PC-3 (cell line): Measurements from ENCODE around the gene TMEM187. TPM values are rescaled to one million over a fixed set of nuclear protein-coding genes. Genes with fewer than 3 reads are reported as not detected.

Experiments
- ATAC-seq: fragments of 200-7000 bp; cut with Tn5 transposase; 2 replicates; pipeline ENCODE4 v1.9.1; 2020; ENCODE audit warnings: mild to moderate bottlenecking, moderate library complexity
- BruUV-seq: library from RNA; stranded (reverse); fragments of 400-500 nt; replicated peaks from 2 replicates; lab custom pipeline; 2021; lab: Mats Ljungman, UMichigan
- CTCF ChIA-PET: fragments of 300-600 bp; sonication (Branson Sonifier 250); formaldehyde crosslinking; loops from one replicate; lab custom pipeline; 2022; ENCODE audit warnings: antibody characterized with exemption; lab: Charles Lee
- POLR2A ChIA-PET: fragments of 300-600 bp; sonication (Branson Sonifier 250); formaldehyde crosslinking; loops from one replicate; lab custom pipeline; 2022; ENCODE audit warnings: antibody characterized with exemption; ENCODE audit not compliant: unreplicated experiment; lab: Charles Lee
- DNase-seq: peaks from one replicate; pipeline ENCODE4 v3.0.0-alpha.2; 2015
- H2AFZ ChIP-seq: fragments of 300-600 bp; sonication (generic); 2 replicates; pipeline ENCODE4 v1.6.0; 2016; ENCODE audit warnings: antibody characterized with exemption, low read length
- H3F3A ChIP-seq: fragments of 300-600 bp; sonication (generic); one replicate; pipeline ENCODE4 v1.6.0; 2017; ENCODE audit warnings: antibody characterized with exemption, low read length, control low read depth, mild to moderate bottlenecking; ENCODE audit not compliant: unreplicated experiment
- H3K27ac ChIP-seq: fragments of 300-600 bp; sonication (generic); 2 replicates; pipeline ENCODE4 v1.5.1; 2016; ENCODE audit warnings: mild to moderate bottlenecking, low read length
- H3K27me3 ChIP-seq: fragments of 300-600 bp; sonication (generic); 2 replicates; pipeline ENCODE4 v1.6.1; 2016; ENCODE audit warnings: low read length, mixed read lengths
- H3K36me3 ChIP-seq: fragments of 300-600 bp; sonication (generic); 2 replicates; pipeline ENCODE4 v1.6.1; 2016; ENCODE audit warnings: low read depth, mixed run types, low read length, mixed read lengths
- H3K4me1 ChIP-seq: fragments of 300-600 bp; sonication (generic); 2 replicates; pipeline ENCODE4 v1.5.1; 2016; ENCODE audit warnings: low read length; ENCODE audit not compliant: insufficient read depth
- H3K4me2 ChIP-seq: fragments of 300-600 bp; sonication (generic); 2 replicates; pipeline ENCODE4 v1.6.0; 2016; ENCODE audit warnings: low read length
- H3K4me3 ChIP-seq: fragments of 300-600 bp; sonication (generic); 2 replicates; pipeline ENCODE4 v1.5.1; 2016; ENCODE audit warnings: mild to moderate bottlenecking, low read length, mixed read lengths
- H3K79me2 ChIP-seq: fragments of 300-600 bp; sonication (generic); 2 replicates; pipeline ENCODE4 v1.6.1; 2017; ENCODE audit warnings: low read length, mixed read lengths
- H3K9ac ChIP-seq: fragments of 300-600 bp; sonication (generic); 2 replicates; pipeline ENCODE4 v1.6.0; 2016; ENCODE audit warnings: mild to moderate bottlenecking, low read length
- H3K9me2 ChIP-seq: fragments of 300-600 bp; sonication (generic); replicated peaks from 2 replicates; pipeline ENCODE4 v1.6.1; 2016; ENCODE audit warnings: mixed run types, low read length, mixed read lengths
- H3K9me3 ChIP-seq: fragments of 300-600 bp; sonication (generic); 2 replicates; pipeline ENCODE4 v1.6.1; 2016; ENCODE audit warnings: low read length, mixed read lengths
- H4K20me1 ChIP-seq: fragments of 300-600 bp; sonication (generic); 2 replicates; pipeline ENCODE4 v1.6.1; 2016; ENCODE audit warnings: low read length, mixed read lengths
- EZH2 ChIP-seq: fragments of 300-600 bp; sonication (generic); IDR thresholded peaks from one replicate; pipeline ENCODE4 v1.6.1; 2017; ENCODE audit warnings: antibody characterized with exemption, mild to moderate bottlenecking, low read length; ENCODE audit not compliant: unreplicated experiment
- EZH2phosphoT487 ChIP-seq: fragments of 300-600 bp; sonication (generic); IDR thresholded peaks from 2 replicates; pipeline ENCODE4 v1.6.1; 2018; ENCODE audit warnings: mild to moderate bottlenecking, antibody characterized with exemption, low read length, borderline replicate concordance
- intact Hi-C: fragments of 100-400 bp; cut with micrococcal nuclease; formaldehyde crosslinking; loops from 2 replicates; pipeline ENCODE4 v1.9.0; 2023
- total RNA-seq: library from RNA; depleted of rRNA; stranded (reverse); fragments of >200 nt; gene quantifications from 2 replicates; pipeline ENCODE4 v1.2.3, GENCODE V29; 2014
- TF ChIP-seq, protein P1 (sequence below): fragments of 300-600 bp; sonication (generic); conservative IDR thresholded peaks from 2 replicates; pipeline ENCODE4 v1.5.1; 2017; ENCODE audit warnings: antibody characterized with exemption, low read depth, mild to moderate bottlenecking, low read length

The TMEM187 gene
- total RNA-seq, 1 experiment from 2014 or later: 10.6 TPM

GRCh38 chrX:154024271-154024670 lies 51.7 kb downstream of the TMEM187 start:
- H3K36me3 ChIP-seq: no peaks in the 10 kb centered on the region
- no peak for DNase-seq
- no peak overlapping the region for H3K9ac ChIP-seq
- H3K27ac ChIP-seq: no peak overlapping the region
- H4K20me1 ChIP-seq: no peaks in the 10 kb centered on the region
- H3K4me2 ChIP-seq: no peak overlapping the region
- POLR2A ChIA-PET: no interaction called here
- BruUV-seq: no TSS peak
- no peak overlapping the region for H3K4me3 ChIP-seq
- no peaks in the 10 kb centered on the region for H3K27me3 ChIP-seq
- TF ChIP-seq EZH2phosphoT487 (no peak), EZH2 (no peak)
- no peaks in the 10 kb centered on the region for H3K9me3 ChIP-seq
- intact Hi-C loops: no loop called here
- H3K9me2 ChIP-seq: no peaks in the 10 kb centered on the region
- H3K79me2 ChIP-seq: peaks cover 14% of the 10 kb centered on the region
- H3F3A ChIP-seq: no peaks in the 10 kb centered on the region
- H3K4me1 ChIP-seq: peaks cover 15% of the 10 kb centered on the region
- H2AFZ ChIP-seq: no peak overlapping the region
- ATAC-seq: no peak
- CTCF ChIA-PET: no interaction called here

DNA sequence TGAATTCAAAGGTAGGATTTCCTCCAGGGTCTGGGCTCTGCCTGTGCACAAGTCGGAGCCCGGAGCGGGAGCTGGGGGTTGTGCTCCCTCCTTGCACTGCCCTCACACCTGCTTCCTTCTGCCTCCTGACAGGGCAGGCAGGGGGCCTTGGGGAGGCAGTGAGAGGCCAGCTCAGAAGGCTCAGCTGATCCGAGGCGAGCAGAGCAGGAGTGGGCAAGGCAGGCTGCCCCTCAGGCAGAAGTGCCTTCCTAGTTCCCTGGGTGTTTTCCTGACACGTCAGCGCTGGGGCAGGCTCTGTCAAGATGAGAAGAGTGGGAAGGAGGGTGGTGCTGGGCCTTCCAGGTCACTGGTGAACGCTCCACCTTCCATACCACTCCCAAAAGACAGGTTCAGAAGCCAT lies 52.7 kb downstream of the TMEM187 start:
- Histone ChIP-seq H3K4me3 (no peak overlapping the region), H4K20me1 (no peaks in the 10 kb centered on the region), H3F3A (no peaks in the 10 kb centered on the region), H3K9ac (no peak overlapping the region), H3K4me1 (peaks cover 13% of the 10 kb centered on the region), H2AFZ (no peak overlapping the region), H3K36me3 (no peaks in the 10 kb centered on the region), H3K4me2 (no peak overlapping the region), H3K27ac (no peak overlapping the region), H3K9me2 (no peaks in the 10 kb centered on the region), H3K79me2 (peaks cover 8% of the 10 kb centered on the region; the same call in 1 of the 2 replicates), H3K27me3 (no peaks in the 10 kb centered on the region), H3K9me3 (no peaks in the 10 kb centered on the region)
- TF ChIP-seq EZH2: no peak
- TF ChIP-seq, protein P1, sequence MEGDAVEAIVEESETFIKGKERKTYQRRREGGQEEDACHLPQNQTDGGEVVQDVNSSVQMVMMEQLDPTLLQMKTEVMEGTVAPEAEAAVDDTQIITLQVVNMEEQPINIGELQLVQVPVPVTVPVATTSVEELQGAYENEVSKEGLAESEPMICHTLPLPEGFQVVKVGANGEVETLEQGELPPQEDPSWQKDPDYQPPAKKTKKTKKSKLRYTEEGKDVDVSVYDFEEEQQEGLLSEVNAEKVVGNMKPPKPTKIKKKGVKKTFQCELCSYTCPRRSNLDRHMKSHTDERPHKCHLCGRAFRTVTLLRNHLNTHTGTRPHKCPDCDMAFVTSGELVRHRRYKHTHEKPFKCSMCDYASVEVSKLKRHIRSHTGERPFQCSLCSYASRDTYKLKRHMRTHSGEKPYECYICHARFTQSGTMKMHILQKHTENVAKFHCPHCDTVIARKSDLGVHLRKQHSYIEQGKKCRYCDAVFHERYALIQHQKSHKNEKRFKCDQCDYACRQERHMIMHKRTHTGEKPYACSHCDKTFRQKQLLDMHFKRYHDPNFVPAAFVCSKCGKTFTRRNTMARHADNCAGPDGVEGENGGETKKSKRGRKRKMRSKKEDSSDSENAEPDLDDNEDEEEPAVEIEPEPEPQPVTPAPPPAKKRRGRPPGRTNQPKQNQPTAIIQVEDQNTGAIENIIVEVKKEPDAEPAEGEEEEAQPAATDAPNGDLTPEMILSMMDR: no peak
- TF ChIP-seq EZH2phosphoT487: no peak
- BruUV-seq: no TSS peak
- DNase-seq (no peak), ATAC-seq (no peak)
- CTCF ChIA-PET: no interaction called here
- POLR2A ChIA-PET: no interaction called here
- intact Hi-C loops: no loop called here

DNA sequence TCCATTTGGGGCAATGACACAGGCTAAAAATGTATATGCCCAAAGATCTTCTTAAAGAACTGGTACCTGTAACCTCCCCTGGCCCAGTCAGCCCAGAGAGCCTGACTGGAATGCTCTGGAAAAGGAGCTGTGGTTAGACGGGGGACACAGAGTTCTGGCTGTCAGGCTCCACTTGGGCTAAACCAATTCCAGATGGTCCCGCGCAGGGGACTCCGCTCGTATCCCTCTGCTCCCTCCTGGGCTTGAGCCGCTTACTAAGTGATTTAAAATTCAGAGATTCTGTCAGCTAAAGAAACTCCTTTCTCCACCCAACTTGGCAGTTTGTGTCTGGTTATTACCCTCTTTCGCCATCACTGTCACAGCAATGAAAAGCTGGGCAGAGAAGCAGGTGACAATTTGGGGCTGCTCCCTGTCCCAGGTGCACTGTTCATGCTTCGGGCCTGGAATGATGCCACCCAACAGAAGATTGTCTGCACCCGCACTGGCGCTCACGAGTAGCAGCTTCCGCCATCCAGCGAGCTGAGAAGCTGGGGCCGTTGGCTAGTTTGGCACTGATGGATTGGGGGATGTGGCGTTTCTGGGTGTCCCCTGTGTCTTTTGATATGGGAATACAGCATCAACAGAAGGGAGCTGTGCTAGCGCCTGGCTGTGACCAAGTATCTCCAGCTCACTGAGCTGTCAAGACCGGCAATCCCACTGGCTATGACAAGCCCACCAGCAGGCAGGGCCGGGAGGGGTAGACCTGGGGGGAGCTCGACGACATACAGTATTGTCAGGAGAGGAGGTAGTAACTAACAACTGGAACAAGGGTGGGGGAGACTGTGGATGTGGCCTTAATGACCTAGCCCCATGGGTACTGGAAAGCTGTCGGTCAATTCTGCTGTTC lies 53.8 kb downstream of the TMEM187 start:
- BruUV-seq: no TSS peak
- Histone ChIP-seq H3K79me2 (no peaks in the 10 kb centered on the region), H3K27ac (no peak overlapping the region), H2AFZ (no peak overlapping the region), H4K20me1 (no peaks in the 10 kb centered on the region), H3K9ac (no peak overlapping the region), H3K4me2 (no peak overlapping the region), H3K4me3 (no peak overlapping the region), H3K27me3 (no peaks in the 10 kb centered on the region), H3K4me1 (0 out of 2 replicates have a peak, but pooled peaks cover 1% of the 10 kb centered on the region), H3K9me2 (no peaks in the 10 kb centered on the region), H3F3A (no peaks in the 10 kb centered on the region), H3K36me3 (no peaks in the 10 kb centered on the region), H3K9me3 (no peaks in the 10 kb centered on the region)
- DNase-seq (no peak), ATAC-seq (no peak)
- POLR2A ChIA-PET: no interaction called here
- TF ChIP-seq EZH2phosphoT487: no peak
- TF ChIP-seq EZH2: no peak
- TF ChIP-seq, protein P1: no peak
- CTCF ChIA-PET: no interaction called here
- intact Hi-C loops: no loop called here
